K562 (cell line): ENCODE data around the gene ZC3H7B. TPM values are rescaled to one million over a fixed set of nuclear protein-coding genes. Genes with fewer than 3 reads are reported as not detected.

Experiments
- CREM ChIP-seq: IDR thresholded peaks from 2 replicates; pipeline ENCODE4 v1.6.1; 2014; ENCODE audit warnings: antibody characterized with exemption, low read depth
- EGR1 ChIP-seq: fragments of 450-650 bp; conservative IDR thresholded peaks from 2 replicates; pipeline ENCODE4 v1.6.1; 2017; ENCODE audit warnings: mild to moderate bottlenecking
- GABPA ChIP-seq: fragments of 200-800 bp; sonication (Bioruptor generic); conservative IDR thresholded peaks from 2 replicates; pipeline ENCODE4 v1.6.1; 2016; ENCODE audit warnings: low read depth, missing genetic modification characterization, missing compliant biosample characterization
- HDAC8 ChIP-seq: fragments of 450-650 bp; IDR thresholded peaks from 2 replicates; pipeline ENCODE4 v1.6.1; 2016; ENCODE audit warnings: mild to moderate bottlenecking, missing genetic modification characterization, moderate library complexity, missing compliant biosample characterization
- SRF ChIP-seq, 2 experiments: fragments of 250-450, 450-650 bp in 1 of 2; sonication (Bioruptor Pico) in 1 of 2; sonication (generic) in 1 of 2; formaldehyde crosslinking; IDR thresholded peaks; 2 replicates each; pipeline versions ENCODE4 v1.5.0 to v1.5.1; 2020 to 2022; ENCODE audit warnings: mild to moderate bottlenecking in 1 of 2, missing genetic modification reagents in 1 of 2
- ZEB2 ChIP-seq: fragments of 450-650 bp; IDR thresholded peaks from 2 replicates; pipeline ENCODE4 v1.6.1; 2016
- ZFX ChIP-seq: sonication (generic); formaldehyde crosslinking; IDR thresholded peaks from 2 replicates; pipeline ENCODE4 v1.8.0; 2022; ENCODE audit warnings: mild to moderate bottlenecking, missing genetic modification reagents, moderate library complexity
- polyA plus RNA-seq, 8 experiments: library from polyadenylated mRNA; depleted of rRNA in 4 of 8; stranded (reverse) in 5 of 8; unstranded in 3 of 8; fragments of >200 nt; fragmentation: Nextera tagmentation in 2 of 8; fragmentation: Illumina TruSeq in 1 of 8; extraction: Ambion mirVana in 2 of 8; extraction: Trizol in 1 of 8; gene quantifications; 2 replicates each; pipeline versions ENCODE4 v1.2.1 to v1.2.3, GENCODE V29; 2011 to 2014; ENCODE audit warnings: inconsistent platforms in 1 of 8, missing spikeins in 1 of 8
- total RNA-seq, 7 experiments: library from RNA; depleted of rRNA in 6 of 7; stranded (reverse); fragments of >200 nt in 6 of 7; fragmentation: Illumina TruSeq in 2 of 7; extraction: Trizol in 2 of 7; gene quantifications; 2 replicates each; pipeline versions ENCODE4 v1.2.1 to v1.2.3, GENCODE V29; 2011 to 2021; ENCODE audit warnings: low replicate concordance in 1 of 7
- TF ChIP-seq, protein P1 (sequence below): fragments of 250-450 bp; sonication (Bioruptor Pico); IDR thresholded peaks from 2 replicates; pipeline ENCODE4 v1.8.0; 2021; ENCODE audit warnings: mild to moderate bottlenecking, moderate library complexity
- TF ChIP-seq, protein P2 (sequence below): fragments of 250-450 bp; sonication (Bioruptor Pico); IDR thresholded peaks from 2 replicates; pipeline ENCODE4 v1.4.0; 2020
- TF ChIP-seq, protein P3 (sequence below), 2 experiments: IDR thresholded peaks; 2 replicates each; pipeline ENCODE4 v1.6.1; 2012; ENCODE audit warnings: improper control_type of control experiment in 2 of 2, low read depth in 2 of 2, low read length in 2 of 2, borderline replicate concordance in 1 of 2

Gene ZC3H7B
- total and polyA plus RNA-seq, 9 of the 15 experiments (the other 6 are each of a cell fraction or from before 2014, with no cell fraction given) = 0.07 to 49.8 (median 26.8) TPM

DNA sequence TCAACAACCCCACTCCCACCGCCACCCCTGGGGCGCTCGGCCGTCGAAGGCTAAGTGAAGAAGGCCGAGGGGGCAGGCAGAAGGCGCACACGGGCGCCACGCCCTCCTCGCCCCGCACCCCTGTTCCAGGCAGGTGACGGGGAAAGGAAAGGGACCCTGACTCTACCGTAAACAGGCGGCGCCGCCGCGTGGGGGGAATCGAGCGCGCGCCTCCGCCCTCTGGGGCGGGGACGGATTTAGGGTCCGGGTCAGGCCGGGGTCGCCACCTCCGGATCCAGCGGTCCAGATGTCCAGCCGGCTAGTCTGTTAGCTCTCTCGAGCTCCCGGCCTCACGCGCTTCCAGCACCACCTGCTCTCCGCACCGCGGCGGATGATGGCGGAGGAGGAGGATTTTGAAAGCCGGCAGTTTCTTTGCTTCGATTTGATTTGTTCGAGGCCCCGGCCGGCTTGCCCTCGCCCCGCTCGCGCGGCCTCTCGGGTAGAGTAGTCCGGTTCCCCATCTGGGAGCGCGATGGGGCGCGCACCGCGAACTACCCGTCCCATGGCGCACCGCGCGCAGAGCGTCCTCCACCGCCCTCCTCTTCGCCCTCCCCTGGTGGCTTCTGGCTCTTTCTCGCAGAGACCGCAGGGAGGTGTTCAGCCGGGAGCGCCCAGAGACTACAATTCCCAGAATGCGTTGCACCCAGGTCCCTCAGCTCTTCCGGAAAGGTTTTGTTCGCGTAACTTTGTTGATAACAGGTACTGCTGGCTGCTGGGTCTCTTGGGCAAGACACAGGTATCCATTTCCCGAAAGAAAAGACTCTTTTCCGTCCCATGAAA, 15.3 kb upstream of the ZC3H7B start, which contains the start of gene RANGAP1 (continued):
- TF ChIP-seq, protein P1, sequence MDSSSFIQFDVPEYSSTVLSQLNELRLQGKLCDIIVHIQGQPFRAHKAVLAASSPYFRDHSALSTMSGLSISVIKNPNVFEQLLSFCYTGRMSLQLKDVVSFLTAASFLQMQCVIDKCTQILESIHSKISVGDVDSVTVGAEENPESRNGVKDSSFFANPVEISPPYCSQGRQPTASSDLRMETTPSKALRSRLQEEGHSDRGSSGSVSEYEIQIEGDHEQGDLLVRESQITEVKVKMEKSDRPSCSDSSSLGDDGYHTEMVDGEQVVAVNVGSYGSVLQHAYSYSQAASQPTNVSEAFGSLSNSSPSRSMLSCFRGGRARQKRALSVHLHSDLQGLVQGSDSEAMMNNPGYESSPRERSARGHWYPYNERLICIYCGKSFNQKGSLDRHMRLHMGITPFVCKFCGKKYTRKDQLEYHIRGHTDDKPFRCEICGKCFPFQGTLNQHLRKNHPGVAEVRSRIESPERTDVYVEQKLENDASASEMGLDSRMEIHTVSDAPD = no peak
- TF ChIP-seq SRF (CRISPR knock-in tag; IDR thresholded peaks at IDR 0.05) (peak in 1 of 2 experiments; percentile 33; a peak in 1 of 4 replicates), ZFX (CRISPR knock-in tag) (peak; percentile 83), ZEB2 (peak; percentile 81; the same call in 1 of the 2 replicates), GABPA (peak; percentile 93), CREM (peak; percentile 89), EGR1 (peak; percentile 8; the same call in 1 of the 2 replicates), HDAC8 (tag) (0 out of 2 replicates have a peak, but pooled peaks have one; percentile 22)
- TF ChIP-seq, protein P2, sequence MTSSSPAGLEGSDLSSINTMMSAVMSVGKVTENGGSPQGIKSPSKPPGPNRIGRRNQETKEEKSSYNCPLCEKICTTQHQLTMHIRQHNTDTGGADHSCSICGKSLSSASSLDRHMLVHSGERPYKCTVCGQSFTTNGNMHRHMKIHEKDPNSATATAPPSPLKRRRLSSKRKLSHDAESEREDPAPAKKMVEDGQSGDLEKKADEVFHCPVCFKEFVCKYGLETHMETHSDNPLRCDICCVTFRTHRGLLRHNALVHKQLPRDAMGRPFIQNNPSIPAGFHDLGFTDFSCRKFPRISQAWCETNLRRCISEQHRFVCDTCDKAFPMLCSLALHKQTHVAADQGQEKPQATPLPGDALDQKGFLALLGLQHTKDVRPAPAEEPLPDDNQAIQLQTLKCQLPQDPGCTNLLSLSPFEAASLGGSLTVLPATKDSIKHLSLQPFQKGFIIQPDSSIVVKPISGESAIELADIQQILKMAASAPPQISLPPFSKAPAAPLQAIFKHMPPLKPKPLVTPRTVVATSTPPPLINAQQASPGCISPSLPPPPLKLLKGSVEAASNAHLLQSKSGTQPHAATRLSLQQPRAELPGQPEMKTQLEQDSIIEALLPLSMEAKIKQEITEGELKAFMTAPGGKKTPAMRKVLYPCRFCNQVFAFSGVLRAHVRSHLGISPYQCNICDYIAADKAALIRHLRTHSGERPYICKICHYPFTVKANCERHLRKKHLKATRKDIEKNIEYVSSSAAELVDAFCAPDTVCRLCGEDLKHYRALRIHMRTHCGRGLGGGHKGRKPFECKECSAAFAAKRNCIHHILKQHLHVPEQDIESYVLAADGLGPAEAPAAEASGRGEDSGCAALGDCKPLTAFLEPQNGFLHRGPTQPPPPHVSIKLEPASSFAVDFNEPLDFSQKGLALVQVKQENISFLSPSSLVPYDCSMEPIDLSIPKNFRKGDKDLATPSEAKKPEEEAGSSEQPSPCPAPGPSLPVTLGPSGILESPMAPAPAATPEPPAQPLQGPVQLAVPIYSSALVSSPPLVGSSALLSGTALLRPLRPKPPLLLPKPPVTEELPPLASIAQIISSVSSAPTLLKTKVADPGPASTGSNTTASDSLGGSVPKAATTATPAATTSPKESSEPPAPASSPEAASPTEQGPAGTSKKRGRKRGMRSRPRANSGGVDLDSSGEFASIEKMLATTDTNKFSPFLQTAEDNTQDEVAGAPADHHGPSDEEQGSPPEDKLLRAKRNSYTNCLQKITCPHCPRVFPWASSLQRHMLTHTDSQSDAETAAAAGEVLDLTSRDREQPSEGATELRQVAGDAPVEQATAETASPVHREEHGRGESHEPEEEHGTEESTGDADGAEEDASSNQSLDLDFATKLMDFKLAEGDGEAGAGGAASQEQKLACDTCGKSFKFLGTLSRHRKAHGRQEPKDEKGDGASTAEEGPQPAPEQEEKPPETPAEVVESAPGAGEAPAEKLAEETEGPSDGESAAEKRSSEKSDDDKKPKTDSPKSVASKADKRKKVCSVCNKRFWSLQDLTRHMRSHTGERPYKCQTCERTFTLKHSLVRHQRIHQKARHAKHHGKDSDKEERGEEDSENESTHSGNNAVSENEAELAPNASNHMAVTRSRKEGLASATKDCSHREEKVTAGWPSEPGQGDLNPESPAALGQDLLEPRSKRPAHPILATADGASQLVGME (CRISPR knock-in tag) = 0 out of 2 replicates have a peak, but pooled peaks have one; percentile 48
- TF ChIP-seq, protein P3, sequence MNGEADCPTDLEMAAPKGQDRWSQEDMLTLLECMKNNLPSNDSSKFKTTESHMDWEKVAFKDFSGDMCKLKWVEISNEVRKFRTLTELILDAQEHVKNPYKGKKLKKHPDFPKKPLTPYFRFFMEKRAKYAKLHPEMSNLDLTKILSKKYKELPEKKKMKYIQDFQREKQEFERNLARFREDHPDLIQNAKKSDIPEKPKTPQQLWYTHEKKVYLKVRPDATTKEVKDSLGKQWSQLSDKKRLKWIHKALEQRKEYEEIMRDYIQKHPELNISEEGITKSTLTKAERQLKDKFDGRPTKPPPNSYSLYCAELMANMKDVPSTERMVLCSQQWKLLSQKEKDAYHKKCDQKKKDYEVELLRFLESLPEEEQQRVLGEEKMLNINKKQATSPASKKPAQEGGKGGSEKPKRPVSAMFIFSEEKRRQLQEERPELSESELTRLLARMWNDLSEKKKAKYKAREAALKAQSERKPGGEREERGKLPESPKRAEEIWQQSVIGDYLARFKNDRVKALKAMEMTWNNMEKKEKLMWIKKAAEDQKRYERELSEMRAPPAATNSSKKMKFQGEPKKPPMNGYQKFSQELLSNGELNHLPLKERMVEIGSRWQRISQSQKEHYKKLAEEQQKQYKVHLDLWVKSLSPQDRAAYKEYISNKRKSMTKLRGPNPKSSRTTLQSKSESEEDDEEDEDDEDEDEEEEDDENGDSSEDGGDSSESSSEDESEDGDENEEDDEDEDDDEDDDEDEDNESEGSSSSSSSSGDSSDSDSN (IDR thresholded peaks at IDR 0.05; ENCODE audit: borderline replicate concordance in 1 of 2, low read depth in 2 of 2, low read length in 2 of 2) = peak in 1 of 2 experiments; percentile 15; a peak in 1 of 4 replicates
